ENCODE data around the gene ICE1. TPM values are rescaled to one million over a fixed set of nuclear protein-coding genes. Genes with fewer than 3 reads are reported as not detected.

The ICE1 gene
- total and polyA plus RNA-seq, 2 donors (not counting 1 experiment from before 2014, with no cell fraction given) = 6.5 to 39.7 TPM

DNA sequence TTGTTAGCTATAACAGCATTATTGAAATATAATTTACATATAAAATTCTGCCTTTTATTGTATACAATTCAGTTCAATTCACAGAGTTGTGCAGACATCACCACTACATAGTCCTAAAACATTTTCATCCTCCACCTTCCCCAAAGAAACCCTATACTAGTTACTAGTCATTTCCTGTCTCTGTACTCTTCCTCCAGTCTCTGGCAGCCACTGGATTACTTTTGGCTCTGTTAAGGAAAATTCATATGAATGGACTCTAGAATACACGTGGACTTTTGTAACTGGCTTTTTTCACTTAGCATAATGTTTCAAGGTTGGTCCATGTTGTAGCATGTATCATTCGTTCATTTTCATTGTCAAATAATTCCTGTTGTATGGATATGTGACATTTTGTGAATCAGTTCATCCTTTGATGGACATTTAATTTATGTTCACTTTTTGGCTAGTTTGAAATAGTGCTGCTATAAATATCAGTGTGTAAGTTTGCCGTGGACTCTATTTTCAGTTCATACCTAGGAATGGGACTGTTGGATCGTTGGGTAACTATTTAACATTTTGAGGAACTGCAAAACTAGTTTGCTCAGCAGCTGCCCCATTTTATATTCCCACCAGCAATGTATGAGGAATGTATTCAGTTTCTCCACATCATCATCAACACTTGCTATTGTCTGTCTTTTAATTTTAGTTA lies 9.7 kb downstream of the ICE1 start:
- no peaks in the 10 kb centered on the region for H3K9me3 Mint-ChIP-seq (ENCODE audit: insufficient read depth)
- Histone ChIP-seq H3K4me1 (ENCODE audit: control insufficient read depth in 2 of 2, insufficient read depth in 2 of 2, low read length in 2 of 2) (no peaks in the 10 kb centered on the region), H3K36me3 (replicated peaks in 1 of 2; ENCODE audit: control extremely low read depth in 1 of 2, control insufficient read depth in 1 of 2, extremely low read depth in 1 of 2, insufficient read depth in 2 of 2, low read length in 1 of 2) (peaks cover 4 to 7% of the 10 kb centered on the region in 2 experiments), H3K4me2 (replicated peaks; ENCODE audit: low read depth, low read length, poor library complexity, severe bottlenecking) (no peak overlapping the region), H3K9ac (ENCODE audit: low read length) (no peak overlapping the region), H3K27me3 (replicated peaks in 1 of 4; ENCODE audit: control extremely low read depth in 1 of 4, control insufficient read depth in 3 of 4, insufficient read depth in 4 of 4, low read length in 3 of 4) (no peaks in the 10 kb centered on the region), H3K4me3 (ENCODE audit: control extremely low read depth in 1 of 5, extremely low read depth in 1 of 5, insufficient read depth in 1 of 5, low read depth in 2 of 5, low read length in 4 of 5) (no peak overlapping the region), H2AFZ (ENCODE audit: insufficient read depth, low read depth, low read length, poor library complexity, severe bottlenecking) (no peak overlapping the region), H3K9me3 (ENCODE audit: control extremely low read depth in 1 of 3, control insufficient read depth in 2 of 3, insufficient read depth in 1 of 3, low read length in 2 of 3) (no peaks in the 10 kb centered on the region), H3K79me2 (ENCODE audit: control insufficient read depth, insufficient read depth, low read length) (peaks cover 74% of the 10 kb centered on the region), H4K20me1 (ENCODE audit: control insufficient read depth, insufficient read depth, low read length, poor library complexity, severe bottlenecking) (peaks cover 62% of the 10 kb centered on the region), H3K27ac (ENCODE audit: low read length in 2 of 2) (no peak overlapping the region)
- ChIA-PET CTCF (no interaction called here), POLR2A (no interaction called here)
- H3K27me3 Mint-ChIP-seq = no peaks in the 10 kb centered on the region
- ATAC-seq (ENCODE audit: low read depth) = no peak
- intact Hi-C loops (cut with micrococcal nuclease) = no loop called here
- peaks cover 35% of the 10 kb centered on the region for H3K4me1 Mint-ChIP-seq
- H3K27ac Mint-ChIP-seq = no peak overlapping the region
- TF ChIP-seq EZH2 (IDR thresholded peaks at IDR 0.05; ENCODE audit: borderline replicate concordance, insufficient read depth, low read depth, low read length, poor library complexity, severe bottlenecking) = no peak
- TF ChIP-seq CTCF (IDR thresholded peaks at IDR 0.05) = no peak
- 100% methylated on average over 1 of the region's 4 CpGs for WGBS (ENCODE audit: insufficient coverage)
- no peak for DNase-seq
- H3K4me3 Mint-ChIP-seq = no peak overlapping the region

DNA sequence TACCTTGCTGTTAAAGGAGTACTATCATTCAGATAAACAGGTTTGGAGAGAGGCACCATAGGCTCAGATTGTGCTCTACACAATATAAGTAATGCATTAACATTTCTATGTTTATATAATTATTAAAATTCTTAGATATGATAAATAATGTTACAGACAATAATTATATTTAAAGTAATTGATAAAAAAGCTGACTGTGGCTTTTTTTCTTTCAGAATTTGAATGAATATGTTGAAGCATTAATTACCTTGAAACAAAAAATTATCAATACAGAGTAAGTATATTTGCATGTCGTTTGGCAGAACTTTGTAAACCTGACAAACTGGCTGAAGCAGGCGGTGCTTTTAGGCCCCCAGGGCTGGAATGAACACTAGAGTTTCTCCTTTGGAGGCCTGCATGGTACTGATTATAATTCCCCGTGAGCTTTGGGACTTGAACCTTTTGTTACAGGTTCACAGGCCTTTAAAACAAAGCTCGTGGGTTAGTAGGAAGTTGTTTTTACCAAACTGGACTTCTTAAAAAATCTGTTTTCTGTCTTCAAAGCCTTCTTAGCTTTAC lies 13.8 kb downstream of the ICE1 start:
- no peaks in the 10 kb centered on the region for H3K4me1 ChIP-seq (ENCODE audit: control insufficient read depth in 2 of 2, insufficient read depth in 2 of 2, low read length in 2 of 2)
- no peaks in the 10 kb centered on the region for H3K9me3 Mint-ChIP-seq (ENCODE audit: insufficient read depth)
- no peaks in the 10 kb centered on the region for H3K9me3 ChIP-seq (ENCODE audit: control extremely low read depth in 1 of 3, control insufficient read depth in 2 of 3, insufficient read depth in 1 of 3, low read length in 2 of 3)
- no peak overlapping the region for H3K4me3 Mint-ChIP-seq
- ChIA-PET POLR2A (no interaction called here), CTCF (no interaction called here)
- H3K27me3 ChIP-seq (replicated peaks in 1 of 4; ENCODE audit: control extremely low read depth in 1 of 4, control insufficient read depth in 3 of 4, insufficient read depth in 4 of 4, low read length in 3 of 4) = no peaks in the 10 kb centered on the region
- H3K4me1 Mint-ChIP-seq = peaks cover 12% of the 10 kb centered on the region
- H3K79me2 ChIP-seq (ENCODE audit: control insufficient read depth, insufficient read depth, low read length) = peaks cover 33% of the 10 kb centered on the region
- no peak overlapping the region for H3K4me3 ChIP-seq (ENCODE audit: control extremely low read depth in 1 of 5, extremely low read depth in 1 of 5, insufficient read depth in 1 of 5, low read depth in 2 of 5, low read length in 4 of 5)
- TF ChIP-seq CTCF (IDR thresholded peaks at IDR 0.05) = no peak
- no peak for TF ChIP-seq EZH2 (IDR thresholded peaks at IDR 0.05; ENCODE audit: borderline replicate concordance, insufficient read depth, low read depth, low read length, poor library complexity, severe bottlenecking)
- H3K9ac ChIP-seq (ENCODE audit: low read length) = no peak overlapping the region
- H3K27me3 Mint-ChIP-seq = no peaks in the 10 kb centered on the region
- H2AFZ ChIP-seq (ENCODE audit: insufficient read depth, low read depth, low read length, poor library complexity, severe bottlenecking) = no peak overlapping the region
- ATAC-seq (ENCODE audit: low read depth) (no peak), DNase-seq (no peak)
- 100% methylated on average over 2 of the region's 4 CpGs for WGBS (ENCODE audit: insufficient coverage)
- peaks cover 24% of the 10 kb centered on the region for H4K20me1 ChIP-seq (ENCODE audit: control insufficient read depth, insufficient read depth, low read length, poor library complexity, severe bottlenecking)
- intact Hi-C loops (cut with micrococcal nuclease) = no loop called here
- no peak overlapping the region for H3K27ac ChIP-seq (ENCODE audit: low read length in 2 of 2)
- no peak overlapping the region for H3K27ac Mint-ChIP-seq
- H3K36me3 ChIP-seq (replicated peaks in 1 of 2; ENCODE audit: control extremely low read depth in 1 of 2, control insufficient read depth in 1 of 2, extremely low read depth in 1 of 2, insufficient read depth in 2 of 2, low read length in 1 of 2) = peaks cover 0 to 18% of the 10 kb centered on the region in 2 experiments
- no peak overlapping the region for H3K4me2 ChIP-seq (replicated peaks; ENCODE audit: low read depth, low read length, poor library complexity, severe bottlenecking)

All from B cell (primary cell).